Prostate gland (tissue), 2 donors: ENCODE measurements around the gene RALY.

Experiments used
- POLR2A ChIP-seq: fragments of 450-650 bp; IDR thresholded peaks from one replicate; pipeline ENCODE4 v1.6.1; 2016; ENCODE audit warnings: antibody characterized with exemption, mild to moderate bottlenecking
- POLR2AphosphoS5 ChIP-seq: sonication (generic); formaldehyde crosslinking; IDR thresholded peaks from one replicate; pipeline ENCODE4 v1.6.1; 2017; ENCODE audit warnings: antibody characterized with exemption
- TF ChIP-seq, protein P1 (sequence below), 4 experiments: fragments of 200-600 bp in 2 of 4; fragments of 450-650 bp in 2 of 4; sonication (generic) in 2 of 4; IDR thresholded peaks; 1 replicate in 3 of 4; 2 replicates in 1 of 4; pipeline ENCODE4 v1.5.1; 2016 to 2019; ENCODE audit warnings: antibody characterized with exemption in 4 of 4, mild to moderate bottlenecking in 2 of 4, moderate library complexity in 2 of 4

- TF ChIP-seq, protein P1, sequence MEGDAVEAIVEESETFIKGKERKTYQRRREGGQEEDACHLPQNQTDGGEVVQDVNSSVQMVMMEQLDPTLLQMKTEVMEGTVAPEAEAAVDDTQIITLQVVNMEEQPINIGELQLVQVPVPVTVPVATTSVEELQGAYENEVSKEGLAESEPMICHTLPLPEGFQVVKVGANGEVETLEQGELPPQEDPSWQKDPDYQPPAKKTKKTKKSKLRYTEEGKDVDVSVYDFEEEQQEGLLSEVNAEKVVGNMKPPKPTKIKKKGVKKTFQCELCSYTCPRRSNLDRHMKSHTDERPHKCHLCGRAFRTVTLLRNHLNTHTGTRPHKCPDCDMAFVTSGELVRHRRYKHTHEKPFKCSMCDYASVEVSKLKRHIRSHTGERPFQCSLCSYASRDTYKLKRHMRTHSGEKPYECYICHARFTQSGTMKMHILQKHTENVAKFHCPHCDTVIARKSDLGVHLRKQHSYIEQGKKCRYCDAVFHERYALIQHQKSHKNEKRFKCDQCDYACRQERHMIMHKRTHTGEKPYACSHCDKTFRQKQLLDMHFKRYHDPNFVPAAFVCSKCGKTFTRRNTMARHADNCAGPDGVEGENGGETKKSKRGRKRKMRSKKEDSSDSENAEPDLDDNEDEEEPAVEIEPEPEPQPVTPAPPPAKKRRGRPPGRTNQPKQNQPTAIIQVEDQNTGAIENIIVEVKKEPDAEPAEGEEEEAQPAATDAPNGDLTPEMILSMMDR (IDR thresholded peaks at IDR 0.05), result peak in 2 of 4 experiments; percentile 3 to 36
- TF ChIP-seq POLR2A, result no peak
- peak; percentile 41 for TF ChIP-seq POLR2AphosphoS5
Measured at GRCh38 chr20:34083137-34083536, 89.4 kb downstream of the RALY start.
